Panc1 (cell line): ENCODE measurements around the gene PRR23B.

Source experiments
- CTCF ChIP-seq: fragments of 450-650 bp; IDR thresholded peaks from 2 replicates; pipeline ENCODE4 v1.5.1; 2017; ENCODE audit warnings: mild to moderate bottlenecking
- TCF7L2 ChIP-seq: IDR thresholded peaks from 2 replicates; pipeline ENCODE4 v1.6.1; 2011; ENCODE audit warnings: mild to moderate bottlenecking, low read depth, low read length, inconsistent platforms

DNA sequence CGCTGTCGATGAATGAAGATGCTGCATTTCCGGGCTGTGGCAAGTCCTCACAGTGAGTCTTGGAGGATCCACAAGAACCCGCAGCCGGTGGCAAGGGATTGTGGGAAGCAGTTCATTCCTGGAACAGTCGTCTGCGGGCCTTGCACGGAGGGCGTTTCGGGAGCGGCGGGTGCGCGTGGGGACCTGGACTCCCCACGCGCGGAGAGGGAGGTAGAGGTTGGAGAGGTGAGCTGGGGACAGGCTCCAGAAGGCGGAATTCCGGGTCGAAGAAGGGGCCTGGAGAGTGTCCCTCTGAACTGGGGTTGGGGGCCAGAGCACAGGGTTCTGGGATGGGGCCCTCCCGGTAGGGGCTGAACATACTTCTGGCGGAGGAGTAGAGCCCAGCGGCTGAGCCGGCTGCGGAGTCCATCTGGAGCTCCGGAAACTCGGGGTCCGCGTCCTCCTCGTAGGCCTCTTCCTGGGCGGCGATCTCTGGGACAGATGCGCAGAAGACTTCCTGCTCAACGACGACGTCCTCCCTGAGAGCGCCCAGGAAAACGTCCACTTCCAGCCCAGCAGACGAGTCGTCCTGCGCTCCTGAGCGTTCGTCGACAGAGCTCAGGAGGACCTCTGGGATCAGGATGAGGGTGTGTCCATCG, 15.3 kb downstream of the PRR23B start:
- no peak for TF ChIP-seq CTCF
- no peak for TF ChIP-seq TCF7L2
